ENCODE results near the gene EML4.

EML4 gene

DNA sequence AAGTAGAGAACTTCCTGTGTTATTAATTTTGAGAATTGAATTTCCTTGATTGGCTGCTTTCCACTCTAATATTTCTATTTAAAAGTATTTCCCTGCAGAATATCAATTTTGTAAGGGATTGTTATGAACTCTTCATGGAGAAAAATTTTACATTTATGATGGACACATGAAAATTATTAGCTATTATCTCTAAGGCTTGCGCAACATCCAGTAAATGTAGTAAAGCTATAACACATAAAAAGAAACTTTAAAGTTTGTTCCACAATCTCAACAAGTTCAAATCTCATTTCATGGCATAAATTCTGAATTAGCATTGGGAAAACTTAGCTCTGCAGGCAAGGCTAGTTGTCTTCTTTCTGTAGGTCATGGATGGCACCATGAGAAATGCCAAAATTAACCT lies 4.2 kb upstream of the EML4 start:
- ATAC-seq (ENCODE audit: insufficient read depth, low read depth) = no peak
- no peak overlapping the region for H3K9ac ChIP-seq (ENCODE audit: low read depth, low read length)

DNA sequence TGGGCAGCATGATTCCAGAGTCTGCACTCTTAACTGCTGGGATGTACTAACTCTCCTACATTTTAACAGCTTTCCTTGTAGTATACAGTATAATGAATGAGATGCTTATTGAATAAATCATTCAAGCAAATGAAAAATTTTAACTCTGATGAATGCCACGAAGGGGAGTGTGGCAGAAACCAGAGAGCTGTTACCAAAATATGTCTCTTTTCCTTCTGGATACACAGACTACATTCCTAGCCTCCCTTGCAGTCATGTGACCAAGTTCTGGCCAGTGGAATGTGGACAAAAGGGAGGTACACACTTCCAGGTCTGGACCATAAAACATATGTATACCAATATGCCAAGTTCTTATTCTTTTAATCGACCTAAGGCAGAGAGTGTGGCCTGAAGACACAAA lies 1.7 kb upstream of the EML4 start:
- no peak overlapping the region for H3K4me3 ChIP-seq (ENCODE audit: low read depth in 1 of 2, low read length in 2 of 2)
- H3K9ac ChIP-seq (ENCODE audit: low read depth, low read length) = no peak overlapping the region
- DNase-seq = no peak
- peaks cover 32% of the 10 kb centered on the region for H3K79me2 ChIP-seq (ENCODE audit: insufficient read depth, low read length)
- TF ChIP-seq EZH2 (IDR thresholded peaks at IDR 0.05; ENCODE audit: borderline replicate concordance, low read depth, low read length, severe bottlenecking) = no peak
- peaks cover 31% of the 10 kb centered on the region for H3K4me1 ChIP-seq (ENCODE audit: insufficient read depth, low read length)
- H3K4me2 ChIP-seq (ENCODE audit: insufficient read depth, low read length) = no peak overlapping the region
- H3K27ac ChIP-seq (ENCODE audit: low read length) = no peak overlapping the region
- no peaks in the 10 kb centered on the region for H4K20me1 ChIP-seq (ENCODE audit: insufficient read depth, low read length)
- no peaks in the 10 kb centered on the region for H3K36me3 ChIP-seq (ENCODE audit: insufficient read depth, low read length)
- ATAC-seq (ENCODE audit: insufficient read depth, low read depth) = no peak
- H3K27me3 ChIP-seq (ENCODE audit: insufficient read depth, low read length, poor library complexity) = no peaks in the 10 kb centered on the region
- H2AFZ ChIP-seq (ENCODE audit: low read depth, low read length) = 0 out of 2 replicates have a peak overlapping the region, but pooled peaks have one; percentile 45
- H3K9me3 ChIP-seq (ENCODE audit: insufficient read depth, low read length, severe bottlenecking) = no peaks in the 10 kb centered on the region

More for the DNA sequence above, 4.2 kb upstream of the EML4 start:
- Histone ChIP-seq H3K27ac (ENCODE audit: low read length) (no peak overlapping the region), H3K4me3 (ENCODE audit: low read depth in 1 of 2, low read length in 2 of 2) (no peak overlapping the region), H3K36me3 (ENCODE audit: insufficient read depth, low read length) (no peaks in the 10 kb centered on the region), H3K79me2 (ENCODE audit: insufficient read depth, low read length) (peaks cover 7% of the 10 kb centered on the region), H4K20me1 (ENCODE audit: insufficient read depth, low read length) (no peaks in the 10 kb centered on the region), H3K4me2 (ENCODE audit: insufficient read depth, low read length) (no peak overlapping the region), H3K4me1 (ENCODE audit: insufficient read depth, low read length) (peaks cover 6% of the 10 kb centered on the region), H2AFZ (ENCODE audit: low read depth, low read length) (no peak overlapping the region), H3K27me3 (ENCODE audit: insufficient read depth, low read length, poor library complexity) (no peaks in the 10 kb centered on the region), H3K9me3 (ENCODE audit: insufficient read depth, low read length, severe bottlenecking) (no peaks in the 10 kb centered on the region)
- no peak for TF ChIP-seq EZH2 (IDR thresholded peaks at IDR 0.05; ENCODE audit: borderline replicate concordance, low read depth, low read length, severe bottlenecking)
- TF ChIP-seq, protein P1, sequence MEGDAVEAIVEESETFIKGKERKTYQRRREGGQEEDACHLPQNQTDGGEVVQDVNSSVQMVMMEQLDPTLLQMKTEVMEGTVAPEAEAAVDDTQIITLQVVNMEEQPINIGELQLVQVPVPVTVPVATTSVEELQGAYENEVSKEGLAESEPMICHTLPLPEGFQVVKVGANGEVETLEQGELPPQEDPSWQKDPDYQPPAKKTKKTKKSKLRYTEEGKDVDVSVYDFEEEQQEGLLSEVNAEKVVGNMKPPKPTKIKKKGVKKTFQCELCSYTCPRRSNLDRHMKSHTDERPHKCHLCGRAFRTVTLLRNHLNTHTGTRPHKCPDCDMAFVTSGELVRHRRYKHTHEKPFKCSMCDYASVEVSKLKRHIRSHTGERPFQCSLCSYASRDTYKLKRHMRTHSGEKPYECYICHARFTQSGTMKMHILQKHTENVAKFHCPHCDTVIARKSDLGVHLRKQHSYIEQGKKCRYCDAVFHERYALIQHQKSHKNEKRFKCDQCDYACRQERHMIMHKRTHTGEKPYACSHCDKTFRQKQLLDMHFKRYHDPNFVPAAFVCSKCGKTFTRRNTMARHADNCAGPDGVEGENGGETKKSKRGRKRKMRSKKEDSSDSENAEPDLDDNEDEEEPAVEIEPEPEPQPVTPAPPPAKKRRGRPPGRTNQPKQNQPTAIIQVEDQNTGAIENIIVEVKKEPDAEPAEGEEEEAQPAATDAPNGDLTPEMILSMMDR (IDR thresholded peaks at IDR 0.05; ENCODE audit: borderline replicate concordance, extremely low read depth, low read length, poor library complexity, severe bottlenecking) = no peak
- DNase-seq = no peak

DNA sequence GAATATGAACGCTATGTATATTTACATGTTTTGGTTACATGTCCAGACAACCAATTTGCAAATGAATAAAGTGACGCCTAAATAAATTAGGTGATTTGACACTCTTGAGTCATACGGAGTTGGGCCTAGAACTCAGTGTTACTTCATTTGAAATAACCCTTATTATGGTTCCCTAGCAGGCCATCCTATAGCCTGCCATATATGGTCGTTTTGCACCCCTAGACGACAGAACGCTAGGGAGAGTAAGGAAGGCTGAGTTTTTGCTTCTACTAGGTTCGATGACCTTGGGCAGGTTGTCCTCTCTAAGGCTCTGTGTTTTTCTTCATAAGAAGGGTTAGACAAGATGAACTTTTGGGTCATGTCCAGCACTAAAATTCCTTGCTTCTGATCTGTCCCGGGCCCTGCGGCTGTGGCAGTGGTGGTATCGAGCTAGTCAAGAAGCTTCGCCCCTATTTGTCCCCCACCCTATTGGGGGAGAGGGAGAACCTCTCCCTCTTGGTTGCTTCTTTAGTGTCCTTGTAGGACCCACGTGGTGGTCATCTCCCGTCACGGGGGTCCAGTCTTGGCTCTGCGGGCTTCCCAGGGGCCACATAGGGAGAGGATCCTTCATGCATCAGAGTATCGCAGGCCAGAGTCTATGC lies 574 bp upstream of the EML4 start:
- Histone ChIP-seq H3K27ac (ENCODE audit: low read length) (peak overlapping the region; percentile 12; the same call in 1 of the 2 replicates), H3K4me2 (ENCODE audit: insufficient read depth, low read length) (peak overlapping the region; percentile 82)
- ATAC-seq (ENCODE audit: insufficient read depth, low read depth) = no peak

More for the DNA sequence above, 574 bp upstream of the EML4 start:
- TF ChIP-seq EZH2 (IDR thresholded peaks at IDR 0.05; ENCODE audit: borderline replicate concordance, low read depth, low read length, severe bottlenecking) = no peak
- TF ChIP-seq, protein P1 (IDR thresholded peaks at IDR 0.05; ENCODE audit: borderline replicate concordance, extremely low read depth, low read length, poor library complexity, severe bottlenecking) = no peak
- Histone ChIP-seq H3K79me2 (ENCODE audit: insufficient read depth, low read length) (peaks cover 43% of the 10 kb centered on the region), H3K9ac (ENCODE audit: low read depth, low read length) (no peak overlapping the region), H2AFZ (ENCODE audit: low read depth, low read length) (peak overlapping the region; percentile 62), H3K36me3 (ENCODE audit: insufficient read depth, low read length) (no peaks in the 10 kb centered on the region), H3K27me3 (ENCODE audit: insufficient read depth, low read length, poor library complexity) (no peaks in the 10 kb centered on the region), H4K20me1 (ENCODE audit: insufficient read depth, low read length) (no peaks in the 10 kb centered on the region), H3K9me3 (ENCODE audit: insufficient read depth, low read length, severe bottlenecking) (no peaks in the 10 kb centered on the region), H3K4me3 (ENCODE audit: low read depth in 1 of 2, low read length in 2 of 2) (peak overlapping the region in 1 of 2 experiments; percentile 65; a peak in 2 of 4 replicates), H3K4me1 (ENCODE audit: insufficient read depth, low read length) (peaks cover 42% of the 10 kb centered on the region)
- DNase-seq = no peak
